A673 (cell line): ENCODE data around the gene IL1RL1. TPM values are rescaled to one million over a fixed set of nuclear protein-coding genes. Genes with fewer than 3 reads are reported as not detected.

Experiments used
- BruUV-seq: library from RNA; stranded (reverse); fragments of 400-500 nt; replicated peaks from 2 replicates; lab custom pipeline; 2021; lab: Mats Ljungman, UMichigan
- CTCF ChIA-PET: fragments of 300-600 bp; sonication (Branson Sonifier 250); formaldehyde crosslinking; loops from one replicate; lab custom pipeline; 2022; ENCODE audit warnings: antibody characterized with exemption; lab: Charles Lee
- POLR2A ChIA-PET: fragments of 300-600 bp; sonication (Branson Sonifier 250); formaldehyde crosslinking; loops from one replicate; lab custom pipeline; 2022; ENCODE audit warnings: antibody characterized with exemption; ENCODE audit not compliant: low non-redundant PET; lab: Charles Lee
- DNase-seq: peaks from one replicate; pipeline ENCODE4 v3.0.0-alpha.2; 2015; ENCODE audit warnings: low spot score
- H3K27ac ChIP-seq: fragments of 200-600 bp; sonication (generic); 2 replicates; pipeline ENCODE4 v1.5.1; 2016; ENCODE audit warnings: mixed run types, low read depth, mild to moderate bottlenecking, mixed read lengths, antibody characterized with exemption, low read length; ENCODE audit not compliant: poor library complexity, severe bottlenecking
- H3K27me3 ChIP-seq: fragments of 200-600 bp; sonication (generic); replicated peaks from 2 replicates; pipeline ENCODE4 v1.6.1; 2017; ENCODE audit warnings: mixed run types, low read depth, mild to moderate bottlenecking, mixed read lengths, antibody characterized with exemption, low read length; ENCODE audit not compliant: insufficient read depth, poor library complexity
- H3K36me3 ChIP-seq: fragments of 200-600 bp; sonication (generic); 2 replicates; pipeline ENCODE4 v1.6.1; 2016; ENCODE audit warnings: mixed run types, mild to moderate bottlenecking, mixed read lengths, antibody characterized with exemption, low read length; ENCODE audit not compliant: insufficient read depth, poor library complexity, severe bottlenecking
- H3K4me1 ChIP-seq: fragments of 200-600 bp; sonication (generic); 2 replicates; pipeline ENCODE4 v1.6.1; 2017; ENCODE audit warnings: mixed run types, mild to moderate bottlenecking, mixed read lengths, antibody characterized with exemption, low read length; ENCODE audit not compliant: insufficient read depth, poor library complexity, severe bottlenecking
- H3K4me3 ChIP-seq: fragments of 200-600 bp; sonication (generic); 2 replicates; pipeline ENCODE4 v1.5.1; 2016; ENCODE audit warnings: low read depth, mixed run types, mild to moderate bottlenecking, mixed read lengths, low read length; ENCODE audit not compliant: poor library complexity, severe bottlenecking
- H3K9me3 ChIP-seq: fragments of 200-600 bp; sonication (generic); 2 replicates; pipeline ENCODE4 v1.6.1; 2016; ENCODE audit warnings: mixed run types, low read depth, mild to moderate bottlenecking, mixed read lengths, antibody characterized with exemption, low read length; ENCODE audit not compliant: poor library complexity, severe bottlenecking
- CTCF ChIP-seq: fragments of 300-800, 200-600 bp; sonication (generic); conservative IDR thresholded peaks from 2 replicates; pipeline ENCODE4 v1.5.1; 2017; ENCODE audit warnings: low read depth, mild to moderate bottlenecking, antibody characterized with exemption, low read length, moderate library complexity, mixed read lengths
- EZH2 ChIP-seq: fragments of 200-600 bp; sonication (generic); IDR thresholded peaks from 2 replicates; pipeline ENCODE4 v1.6.1; 2017; ENCODE audit warnings: borderline replicate concordance, low read depth, mild to moderate bottlenecking, mixed read lengths, antibody characterized with exemption, low read length; ENCODE audit not compliant: poor library complexity, severe bottlenecking
- intact Hi-C: fragments of 100-400 bp; cut with micrococcal nuclease; formaldehyde crosslinking; loops from one replicate; pipeline ENCODE4 v1.10.0; 2022; ENCODE audit not compliant: unreplicated experiment
- total RNA-seq: library from RNA; stranded (reverse); gene quantifications from 2 replicates; pipeline ENCODE4 v1.2.3, GENCODE V29; 2021

The IL1RL1 gene
- total RNA-seq, 1 experiment from 2014 or later = not detected

GRCh38 chr2:102368461-102369109 is 57.2 kb downstream of the IL1RL1 start:
- POLR2A ChIA-PET = no interaction called here
- BruUV-seq = no TSS peak
- no peak overlapping the region for H3K27ac ChIP-seq
- DNase-seq = no peak
- H3K9me3 ChIP-seq = peaks cover 9% of the 10 kb centered on the region
- H3K4me1 ChIP-seq = no peaks in the 10 kb centered on the region
- TF ChIP-seq CTCF (no peak), EZH2 (no peak)
- CTCF ChIA-PET = no interaction called here
- intact Hi-C loops = no loop called here
- no peaks in the 10 kb centered on the region for H3K27me3 ChIP-seq
- H3K36me3 ChIP-seq = no peaks in the 10 kb centered on the region
- H3K4me3 ChIP-seq = no peak overlapping the region

- TF ChIP-seq CTCF (no peak), EZH2 (no peak)
- no peaks in the 10 kb centered on the region for H3K27me3 ChIP-seq
- ChIA-PET POLR2A (no interaction called here), CTCF (no interaction called here)
- peaks cover 9% of the 10 kb centered on the region for H3K9me3 ChIP-seq
- no TSS peak for BruUV-seq
- no peak for DNase-seq
- no peaks in the 10 kb centered on the region for H3K4me1 ChIP-seq
- H3K36me3 ChIP-seq = no peaks in the 10 kb centered on the region
- intact Hi-C loops = no loop called here
- H3K4me3 ChIP-seq = no peak overlapping the region
- no peak overlapping the region for H3K27ac ChIP-seq
Measured at GRCh38 chr2:102369866-102370265, 58.5 kb downstream of the IL1RL1 start.

DNA sequence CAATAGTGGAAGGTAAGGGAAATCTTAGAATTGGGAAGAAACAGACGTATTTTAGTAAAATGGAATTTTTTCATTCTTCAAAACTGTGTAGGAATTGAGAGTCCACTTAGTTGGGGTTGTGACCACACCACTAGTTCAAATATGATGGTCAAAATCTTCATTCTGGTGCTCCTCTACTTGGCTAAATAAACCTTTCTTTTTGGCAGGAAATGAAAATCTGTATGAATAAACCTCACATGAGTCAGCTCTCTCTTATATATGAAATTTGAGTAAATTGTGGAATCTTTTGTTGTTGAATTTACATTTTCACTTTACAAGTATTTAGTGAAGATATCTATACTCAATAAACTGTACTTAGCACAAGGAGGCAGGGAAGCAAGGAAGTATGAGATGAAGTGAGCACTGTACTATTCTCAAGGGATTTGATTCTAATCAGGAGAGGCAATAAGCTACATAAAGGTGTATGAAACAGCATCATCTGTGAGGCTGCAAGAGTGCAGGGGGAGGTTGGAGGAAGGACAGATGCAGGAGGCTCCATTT is 64.8 kb downstream of the IL1RL1 start:
- no peak for TF ChIP-seq CTCF
- no peak for TF ChIP-seq EZH2
- Histone ChIP-seq H3K36me3 (no peaks in the 10 kb centered on the region), H3K27me3 (no peaks in the 10 kb centered on the region), H3K4me1 (no peaks in the 10 kb centered on the region), H3K9me3 (no peaks in the 10 kb centered on the region), H3K4me3 (no peak overlapping the region), H3K27ac (no peak overlapping the region)
- POLR2A ChIA-PET = no interaction called here
- no TSS peak for BruUV-seq
- no peak for DNase-seq
- CTCF ChIA-PET = no interaction called here
- intact Hi-C loops = no loop called here
